Fibroblast of mammary gland (primary cell): ENCODE data around the gene RTN4.
"Not testable (repeated sequence)": the region's sequence is repeated elsewhere in the genome, so short reads cannot be mapped to it uniquely, and the experiment has no call there.

Experiments used
- DNase-seq: peaks from one replicate; pipeline ENCODE4 v3.0.0-alpha.2; 2010; ENCODE audit warnings: low read depth
- H3K4me3 ChIP-seq: 2 replicates; pipeline ENCODE4 v1.5.1; 2011; ENCODE audit warnings: low read depth, mild to moderate bottlenecking, low read length, moderate library complexity; ENCODE audit not compliant: control insufficient read depth
- CTCF ChIP-seq: conservative IDR thresholded peaks from 2 replicates; pipeline ENCODE4 v1.5.1; 2011; ENCODE audit warnings: low read depth, low read length, inconsistent platforms; ENCODE audit not compliant: control insufficient read depth, insufficient read depth

Gene RTN4

GRCh38 chr2:55057474-55057873 is 7.2 kb upstream of the RTN4 start:
- no peak for DNase-seq
- no peak overlapping the region for H3K4me3 ChIP-seq
- TF ChIP-seq CTCF = no peak

GRCh38 chr2:55056024-55056521 is 5.8 kb upstream of the RTN4 start:
- DNase-seq = peak; percentile 72
- no peak overlapping the region for H3K4me3 ChIP-seq
- no peak for TF ChIP-seq CTCF

- H3K4me3 ChIP-seq = no peak overlapping the region
- TF ChIP-seq CTCF = no peak
- no peak for DNase-seq
Measured at GRCh38 chr2:55054106-55054875, 4.0 kb upstream of the RTN4 start.

GRCh38 chr2:55053225-55053624 is 3.0 kb upstream of the RTN4 start:
- H3K4me3 ChIP-seq, DNase-seq: not testable (repeated sequence)

- no peak for DNase-seq
- peak overlapping the region; percentile 1 for H3K4me3 ChIP-seq
- TF ChIP-seq CTCF = no peak
Measured at GRCh38 chr2:55052129-55053061, 2.1 kb upstream of the RTN4 start.

- peak overlapping the region; percentile 59 for H3K4me3 ChIP-seq
- no peak for TF ChIP-seq CTCF
- DNase-seq = peak; percentile 100
Measured at GRCh38 chr2:55051026-55051866, 995 bp upstream of the RTN4 start.
